HG02759 (cell line): ENCODE measurements around the gene LMNTD2.
A peak's percentile ranks its signal among the peaks of the same experiment; 100 is the strongest.

Experiments
- ATAC-seq: cut with Tn5 transposase; IDR thresholded peaks from one replicate; pipeline ENCODE4 v1.9.1; 2021; ENCODE audit warnings: mild to moderate bottlenecking, moderate library complexity; ENCODE audit not compliant: unreplicated experiment

LMNTD2 gene

GRCh38 chr11:535519-536454, 24.8 kb downstream of the LMNTD2 start, which contains the start of gene HRAS:
Gene HRAS (minus strand): TSS chr11:535576.
- peak; percentile 74 for ATAC-seq

- ATAC-seq = no peak
Measured at GRCh38 chr11:535210-535518, 25.4 kb downstream of the LMNTD2 start.

- peak; percentile 1 for ATAC-seq
Measured at GRCh38 chr11:534396-535209, 25.9 kb downstream of the LMNTD2 start.

- no peak for ATAC-seq
Measured at GRCh38 chr11:533586-534395, 26.7 kb downstream of the LMNTD2 start.

GRCh38 chr11:532986-533585, 27.5 kb downstream of the LMNTD2 start:
- no peak for ATAC-seq

GRCh38 chr11:532527-532985, 28.0 kb downstream of the LMNTD2 start:
- ATAC-seq = no peak

GRCh38 chr11:531919-532526, 28.5 kb downstream of the LMNTD2 start:
- ATAC-seq = no peak

GRCh38 chr11:530960-531831, 29.3 kb downstream of the LMNTD2 start:
- no peak for ATAC-seq

- no peak for ATAC-seq
Measured at GRCh38 chr11:529728-530411, 30.7 kb downstream of the LMNTD2 start.

- ATAC-seq = no peak
Measured at GRCh38 chr11:528815-529727, 31.5 kb downstream of the LMNTD2 start.

GRCh38 chr11:528166-528814, 32.2 kb downstream of the LMNTD2 start:
- ATAC-seq = no peak

- no peak for ATAC-seq
Measured at GRCh38 chr11:526192-526591, 34.3 kb downstream of the LMNTD2 start.

GRCh38 chr11:521177-521688, 39.3 kb downstream of the LMNTD2 start:
- ATAC-seq = no peak

- ATAC-seq = no peak
Measured at GRCh38 chr11:520428-521176, 39.9 kb downstream of the LMNTD2 start.

GRCh38 chr11:518463-519202, 41.9 kb downstream of the LMNTD2 start:
- ATAC-seq = peak; percentile 97
